HG02588 (cell line): ENCODE data around the gene PGAP1.
"Not testable (repeated sequence)": the region's sequence is repeated elsewhere in the genome, so short reads cannot be mapped to it uniquely, and the experiment has no call there.

Source experiments
- ATAC-seq: cut with Tn5 transposase; IDR thresholded peaks from one replicate; pipeline ENCODE4 v1.9.1; 2021; ENCODE audit warnings: mild to moderate bottlenecking, moderate library complexity; ENCODE audit not compliant: unreplicated experiment

PGAP1 gene

GRCh38 chr2:196952936-196953335 is 26.4 kb upstream of the PGAP1 start:
- ATAC-seq, result no peak

GRCh38 chr2:196951973-196952372 is 25.5 kb upstream of the PGAP1 start:
- ATAC-seq, result no peak

DNA sequence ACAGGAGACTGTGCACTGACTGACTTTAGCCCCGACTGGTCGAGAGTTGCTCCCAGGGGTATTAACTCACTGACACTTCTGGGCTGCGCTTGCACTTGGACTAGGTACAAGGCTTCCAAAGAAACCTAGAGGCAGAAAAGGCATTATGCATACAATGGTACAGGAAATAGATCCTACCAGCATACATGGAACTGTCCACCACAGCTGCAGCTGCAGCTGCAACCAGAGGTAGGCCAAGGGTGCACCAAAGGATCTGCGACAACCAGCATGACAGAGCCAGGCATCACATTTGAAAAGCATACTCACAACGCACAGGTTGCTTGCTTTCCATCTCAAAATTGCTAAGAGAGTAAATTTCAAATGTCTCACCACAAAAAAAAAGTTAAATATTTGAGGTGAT is 22.6 kb upstream of the PGAP1 start:
- ATAC-seq, result no peak

GRCh38 chr2:196944570-196944969 is 18.1 kb upstream of the PGAP1 start:
- ATAC-seq, result peak; percentile 89

- ATAC-seq, result no peak
These were observed 15.0 kb upstream of the PGAP1 start for GRCh38 chr2:196941398-196942078.

- no peak for ATAC-seq
These were observed 12.9 kb upstream of the PGAP1 start for GRCh38 chr2:196939371-196939770.

DNA sequence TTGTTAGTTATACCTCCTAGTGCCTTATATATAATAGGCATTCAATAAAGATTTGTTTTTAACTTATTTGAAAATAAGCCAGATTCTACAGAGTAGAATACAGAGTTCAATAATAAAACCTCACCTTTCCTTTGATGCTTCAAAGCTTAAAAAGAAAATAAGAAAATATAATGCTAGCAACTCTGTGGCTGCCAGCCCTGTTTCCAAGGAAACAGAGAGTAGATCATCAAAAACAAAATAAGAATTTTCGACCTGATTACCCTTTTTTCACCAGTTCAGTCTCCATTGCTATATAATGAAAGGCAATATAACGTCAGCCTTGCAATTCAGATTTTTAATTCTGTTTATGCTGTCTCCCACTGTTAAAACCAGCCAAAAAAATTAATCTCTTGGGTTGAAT is 8.9 kb upstream of the PGAP1 start:
- ATAC-seq, result no peak

DNA sequence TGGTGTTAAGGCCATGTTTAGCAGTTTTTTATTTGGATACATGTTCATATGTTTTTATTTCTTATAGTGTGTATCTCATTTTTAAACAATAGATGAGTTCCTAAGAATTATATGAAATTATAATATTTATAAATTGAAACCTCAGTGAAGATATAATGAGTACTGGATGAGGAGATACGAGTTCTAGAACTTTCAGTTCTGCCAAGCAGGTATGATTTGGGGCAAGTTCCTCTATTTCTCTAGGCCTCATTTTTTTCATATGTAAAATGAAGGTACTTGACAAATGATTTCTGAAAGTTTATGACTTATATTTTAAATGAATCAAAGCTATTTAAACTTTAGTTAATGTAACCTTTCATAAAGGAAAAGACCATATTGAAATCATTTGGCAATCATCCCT is 8.2 kb upstream of the PGAP1 start:
- ATAC-seq, result no peak

GRCh38 chr2:196931555-196931954 is 5.0 kb upstream of the PGAP1 start:
- ATAC-seq, result no peak

DNA sequence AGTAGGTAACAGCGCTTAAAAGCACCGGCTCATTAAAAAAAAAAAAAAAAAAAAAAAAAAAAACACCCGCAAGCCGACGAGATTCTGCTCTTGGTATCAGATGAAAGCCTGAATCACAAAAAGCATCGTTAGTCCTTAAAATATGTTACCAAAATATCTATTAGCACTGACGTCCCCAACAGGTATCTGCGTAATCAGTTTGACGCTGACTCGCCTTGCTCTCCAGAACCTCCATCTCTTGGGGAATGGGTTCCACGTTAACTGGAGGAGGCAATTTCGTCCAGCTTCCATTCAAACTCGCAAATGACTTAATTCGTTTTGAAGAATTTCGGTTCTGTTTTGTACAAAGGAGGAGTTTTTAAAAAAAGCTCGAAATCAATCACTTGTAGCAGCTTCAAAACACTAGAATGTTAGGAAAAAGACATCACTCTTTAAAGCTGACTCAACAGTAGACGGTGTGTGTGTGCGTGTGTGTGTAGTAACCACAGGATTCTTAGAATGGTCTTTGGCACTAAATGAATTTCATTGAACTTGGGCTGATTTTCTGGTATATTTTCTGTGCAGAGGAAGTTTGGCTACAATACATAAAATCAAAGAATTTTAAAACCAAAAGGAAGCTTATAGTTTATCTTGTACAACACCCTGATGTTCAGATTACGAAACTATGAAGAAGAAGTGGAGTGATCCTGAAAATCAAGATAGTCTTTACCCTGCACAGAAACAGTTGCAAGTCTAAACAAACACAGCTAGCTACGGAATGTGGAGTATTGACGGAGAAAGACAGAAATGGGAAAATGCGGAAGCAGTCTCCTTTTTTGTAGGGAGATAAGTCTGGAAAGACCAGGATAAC is 1.1 kb upstream of the PGAP1 start:
- no peak for ATAC-seq

- ATAC-seq, result peak; percentile 24
These were observed 542 bp downstream of the PGAP1 start for GRCh38 chr2:196925768-196926561.

DNA sequence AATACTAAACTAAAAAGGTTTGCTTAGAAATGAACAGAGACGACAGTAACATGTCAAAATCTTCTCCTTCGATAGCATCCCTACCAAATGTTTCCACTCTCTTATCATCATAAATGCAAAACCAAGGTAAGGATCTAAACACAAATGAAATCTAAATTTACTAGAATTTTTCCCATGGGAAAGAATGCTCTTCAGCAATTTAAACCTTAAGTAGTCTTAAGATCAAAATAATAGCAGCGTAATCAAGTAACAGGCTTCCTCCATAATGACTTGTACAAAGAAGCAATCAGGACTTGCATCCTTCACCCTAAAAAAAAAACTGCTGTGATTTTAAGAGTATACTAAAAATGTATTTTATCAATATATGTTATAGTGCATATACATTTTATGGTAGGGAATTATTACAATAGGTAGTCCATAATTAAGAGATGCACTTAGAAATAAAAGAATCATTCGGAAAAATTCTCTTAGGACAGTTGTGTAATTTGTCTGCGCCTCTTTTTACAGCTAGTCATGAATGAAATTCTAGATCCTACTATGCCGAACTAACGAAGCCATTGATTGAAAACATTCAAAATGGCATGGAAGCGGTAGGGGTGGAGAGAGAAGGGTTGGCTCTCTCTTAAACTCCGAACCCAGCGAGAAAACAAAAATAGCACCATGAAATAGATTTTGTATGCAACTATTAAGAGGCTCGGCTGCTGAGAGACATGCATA is 1.3 kb downstream of the PGAP1 start:
- ATAC-seq, result no peak

DNA sequence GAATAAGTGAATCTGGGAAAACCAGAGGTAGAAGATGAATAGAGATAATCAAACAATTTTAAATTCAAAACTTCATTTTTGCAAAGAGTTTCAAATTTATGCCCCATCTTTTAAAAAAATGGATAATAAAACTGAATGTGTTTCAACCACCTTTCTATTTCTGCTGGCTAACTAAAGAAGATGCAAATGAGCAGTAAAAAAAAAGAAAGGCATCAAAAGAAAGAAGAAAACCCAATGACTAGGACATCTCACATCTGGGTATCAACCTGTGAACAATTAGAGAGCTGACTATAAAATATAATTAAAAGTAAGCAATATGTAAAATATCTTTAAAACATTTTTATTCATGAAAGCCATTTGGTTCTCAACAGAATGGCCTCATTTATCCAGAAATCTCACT is 2.5 kb downstream of the PGAP1 start:
- no peak for ATAC-seq

DNA sequence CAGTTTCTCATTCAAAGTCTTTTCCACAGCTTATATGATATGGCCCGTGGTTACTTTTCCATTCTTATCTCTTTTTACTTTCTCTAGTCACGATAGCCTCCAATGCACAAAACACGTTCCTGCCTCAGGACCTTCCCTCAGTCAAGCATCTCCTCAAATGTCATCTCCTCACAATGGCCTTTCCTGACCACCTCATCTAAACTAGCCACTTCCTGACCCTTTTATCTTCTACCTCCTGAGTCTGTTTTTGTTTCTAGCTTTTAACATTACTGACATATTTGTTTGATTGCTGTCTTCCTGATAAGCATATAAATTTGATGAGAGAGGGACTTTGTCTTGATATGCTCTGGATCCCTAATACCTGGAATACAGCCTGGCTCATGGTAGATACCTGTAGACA is 7.6 kb downstream of the PGAP1 start:
- ATAC-seq, result no peak

DNA sequence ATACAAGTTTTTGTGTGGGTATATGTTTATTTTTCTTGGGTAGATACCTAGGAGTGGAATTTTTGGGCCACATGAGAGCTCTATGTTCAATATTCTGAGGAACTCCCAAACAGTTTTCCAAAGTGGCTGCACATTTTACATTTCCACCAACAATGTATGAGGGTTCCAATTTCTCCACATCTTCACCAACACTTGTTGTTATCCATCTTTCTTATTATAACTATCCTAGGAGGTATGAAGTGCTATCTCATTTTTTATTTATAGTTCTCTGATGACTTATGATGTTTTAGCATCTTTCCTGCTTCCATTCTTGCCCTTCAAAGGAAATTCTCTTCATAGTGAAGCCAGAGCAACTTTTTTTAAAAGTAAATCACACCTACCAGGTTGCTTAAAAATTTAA is 8.7 kb downstream of the PGAP1 start:
- ATAC-seq, result no peak

DNA sequence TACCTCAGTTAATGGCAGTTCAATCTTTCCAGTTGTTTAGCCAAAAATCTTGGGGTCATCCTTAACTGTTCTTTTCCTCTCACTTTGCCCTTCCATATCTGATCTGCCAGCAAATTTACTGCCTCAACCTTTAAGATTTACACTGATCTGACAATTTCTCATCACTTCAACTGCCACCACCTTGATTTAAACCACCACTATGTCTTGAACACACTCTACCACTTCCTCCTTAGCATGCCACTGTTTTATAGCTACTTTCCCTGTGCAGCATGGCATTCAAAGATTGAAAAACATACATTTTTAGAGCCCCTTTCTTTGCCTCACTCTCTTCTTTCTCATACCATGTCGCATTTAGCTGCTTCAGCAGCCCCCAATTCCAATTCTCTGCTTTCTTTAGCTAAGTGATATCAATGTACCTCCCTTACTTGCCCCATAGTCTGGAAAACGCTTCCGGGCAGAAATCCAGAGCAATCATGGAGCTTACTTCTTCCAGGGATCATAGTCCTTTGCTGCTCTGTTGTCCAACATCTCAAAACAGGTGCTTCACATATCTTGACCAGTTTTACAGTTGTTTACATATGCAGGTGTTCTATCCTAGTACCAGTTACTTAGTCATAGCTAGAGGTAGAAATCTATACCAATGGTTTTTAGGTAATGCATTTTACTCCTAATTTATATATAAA is 10.9 kb downstream of the PGAP1 start:
- peak; percentile 28 for ATAC-seq

DNA sequence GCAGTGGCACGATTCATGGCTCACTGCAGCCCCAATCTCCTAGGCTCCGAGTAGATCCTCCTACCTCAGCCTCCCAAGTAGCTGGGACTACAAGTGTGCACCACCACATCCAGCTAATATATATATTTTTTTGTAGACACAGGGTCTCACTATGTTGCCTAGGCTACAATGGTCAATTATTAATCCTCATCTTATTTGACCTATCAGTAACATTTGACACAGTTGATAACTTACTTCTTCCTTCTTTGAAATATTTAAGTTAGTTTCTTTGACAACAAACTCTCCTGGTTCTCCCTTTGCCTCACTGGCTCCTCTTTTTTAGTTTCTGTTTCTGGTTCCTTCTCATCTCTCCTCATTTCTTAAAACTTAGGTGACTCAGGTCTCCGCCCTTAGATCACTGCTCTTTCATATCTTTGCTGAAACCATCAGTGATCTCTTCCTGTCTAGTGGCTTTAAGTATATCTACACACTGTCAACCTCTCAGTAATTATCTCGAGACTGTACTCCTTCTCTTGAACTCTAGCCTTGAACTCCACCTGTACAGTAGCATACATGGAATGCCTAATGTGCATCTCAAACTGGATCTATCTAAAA is 11.5 kb downstream of the PGAP1 start:
- ATAC-seq, result peak; percentile 67

- ATAC-seq, result no peak
These were observed 12.8 kb downstream of the PGAP1 start for GRCh38 chr2:196913691-196914090.

DNA sequence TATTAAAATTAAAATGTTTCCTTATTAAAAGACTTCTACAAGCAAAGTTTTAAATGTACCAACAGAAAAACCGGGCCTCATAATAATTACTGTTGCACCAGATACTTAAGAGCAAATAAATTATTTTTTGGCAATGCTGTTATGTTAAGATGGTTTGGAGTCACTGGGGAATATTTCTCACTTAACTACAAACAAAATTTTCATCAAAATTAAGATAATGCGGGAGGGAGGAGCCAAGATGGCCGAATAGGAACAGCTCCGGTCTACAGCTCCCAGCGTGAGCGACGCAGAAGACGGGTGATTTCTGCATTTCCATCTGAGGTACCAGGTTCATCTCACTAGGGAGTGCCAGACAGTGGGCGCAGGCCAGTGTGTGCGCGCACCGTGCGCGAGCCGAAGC is 21.1 kb downstream of the PGAP1 start:
- not testable (repeated sequence) for ATAC-seq

- ATAC-seq, result no peak
These were observed 23.7 kb downstream of the PGAP1 start for GRCh38 chr2:196902828-196903227.
